HL-60/S4 treated with phorbol 12-myristate 13-acetate at 8.2 ng/mL for 4 days and 3 days (cell line): ENCODE results near the gene CMTR1.
"Not testable (repeated sequence)": the region's sequence is repeated elsewhere in the genome, so short reads cannot be mapped to it uniquely, and the experiment has no call there.

Experiments used
- in situ Hi-C: fragments of 300-500 bp; cut with MboI; formaldehyde crosslinking; loops from 2 replicates; pipeline ENCODE4 v1.15.0; 2022; ENCODE audit warnings: low sequenced_read_pairs

CMTR1 gene, protein sequence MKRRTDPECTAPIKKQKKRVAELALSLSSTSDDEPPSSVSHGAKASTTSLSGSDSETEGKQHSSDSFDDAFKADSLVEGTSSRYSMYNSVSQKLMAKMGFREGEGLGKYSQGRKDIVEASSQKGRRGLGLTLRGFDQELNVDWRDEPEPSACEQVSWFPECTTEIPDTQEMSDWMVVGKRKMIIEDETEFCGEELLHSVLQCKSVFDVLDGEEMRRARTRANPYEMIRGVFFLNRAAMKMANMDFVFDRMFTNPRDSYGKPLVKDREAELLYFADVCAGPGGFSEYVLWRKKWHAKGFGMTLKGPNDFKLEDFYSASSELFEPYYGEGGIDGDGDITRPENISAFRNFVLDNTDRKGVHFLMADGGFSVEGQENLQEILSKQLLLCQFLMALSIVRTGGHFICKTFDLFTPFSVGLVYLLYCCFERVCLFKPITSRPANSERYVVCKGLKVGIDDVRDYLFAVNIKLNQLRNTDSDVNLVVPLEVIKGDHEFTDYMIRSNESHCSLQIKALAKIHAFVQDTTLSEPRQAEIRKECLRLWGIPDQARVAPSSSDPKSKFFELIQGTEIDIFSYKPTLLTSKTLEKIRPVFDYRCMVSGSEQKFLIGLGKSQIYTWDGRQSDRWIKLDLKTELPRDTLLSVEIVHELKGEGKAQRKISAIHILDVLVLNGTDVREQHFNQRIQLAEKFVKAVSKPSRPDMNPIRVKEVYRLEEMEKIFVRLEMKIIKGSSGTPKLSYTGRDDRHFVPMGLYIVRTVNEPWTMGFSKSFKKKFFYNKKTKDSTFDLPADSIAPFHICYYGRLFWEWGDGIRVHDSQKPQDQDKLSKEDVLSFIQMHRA

DNA sequence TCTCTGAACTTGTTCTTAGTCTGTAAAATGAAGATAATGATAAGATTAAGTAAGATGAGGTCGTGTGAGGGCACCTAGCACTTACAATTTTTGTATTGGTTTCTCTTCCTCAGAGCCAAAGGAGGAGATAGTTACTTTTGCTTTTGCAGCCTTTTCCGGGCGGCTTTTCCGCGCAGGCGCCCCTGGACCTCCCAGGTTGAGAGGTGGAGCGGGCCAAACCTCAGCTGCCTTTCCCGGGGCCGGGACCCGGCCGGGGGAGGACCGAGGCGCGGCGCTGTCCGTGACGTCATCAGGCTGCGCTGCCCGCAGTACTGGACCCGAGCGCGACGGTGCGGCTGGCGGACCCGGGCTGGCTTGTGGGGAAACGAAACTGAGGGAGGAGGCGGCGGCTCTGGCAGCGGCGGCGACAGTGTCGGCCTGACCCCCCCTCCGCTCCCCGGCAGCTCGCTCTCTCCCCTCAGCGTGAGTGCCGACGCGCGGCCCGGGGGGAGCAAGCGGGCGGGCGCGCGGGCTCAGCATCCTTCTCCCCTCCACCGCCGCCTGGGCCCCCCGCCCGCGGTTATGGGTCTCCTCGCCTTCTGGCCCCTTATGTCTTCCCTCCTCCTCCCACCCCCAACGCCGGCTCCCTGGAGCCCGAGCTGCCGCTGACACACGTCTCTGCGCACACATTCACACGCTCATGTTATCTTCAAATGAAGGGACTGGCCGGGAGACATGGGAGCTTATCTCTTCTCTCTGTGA, at the start of gene CMTR1:
CMTR1 (plus strand) TSS at position 306 of the 741 bp plus-strand sequence. CDS start 2,409 bp downstream, outside the sequence.
- in situ Hi-C loops, result no loop called here

DNA sequence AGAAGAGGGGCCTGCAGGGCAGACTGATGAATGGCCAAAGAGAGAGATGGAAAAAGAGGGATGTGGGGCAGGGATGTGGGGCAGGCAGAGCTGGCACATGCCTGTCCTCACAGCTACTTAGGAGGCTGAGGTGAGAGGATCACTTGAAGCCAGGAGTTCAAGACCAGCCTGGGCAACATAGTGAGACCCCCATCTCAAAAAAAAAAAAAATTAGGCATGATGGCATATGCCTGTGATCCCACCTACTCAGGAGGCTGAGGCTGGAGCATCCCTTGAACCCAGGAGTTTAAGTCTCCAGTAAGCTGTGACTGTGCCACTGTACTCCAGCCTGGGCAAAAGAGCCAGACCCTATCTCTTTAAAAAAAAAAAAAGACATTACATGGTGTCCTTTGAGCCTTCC, 44.4 kb upstream of the CMTR1 start:
- in situ Hi-C loops, result no loop called here

DNA sequence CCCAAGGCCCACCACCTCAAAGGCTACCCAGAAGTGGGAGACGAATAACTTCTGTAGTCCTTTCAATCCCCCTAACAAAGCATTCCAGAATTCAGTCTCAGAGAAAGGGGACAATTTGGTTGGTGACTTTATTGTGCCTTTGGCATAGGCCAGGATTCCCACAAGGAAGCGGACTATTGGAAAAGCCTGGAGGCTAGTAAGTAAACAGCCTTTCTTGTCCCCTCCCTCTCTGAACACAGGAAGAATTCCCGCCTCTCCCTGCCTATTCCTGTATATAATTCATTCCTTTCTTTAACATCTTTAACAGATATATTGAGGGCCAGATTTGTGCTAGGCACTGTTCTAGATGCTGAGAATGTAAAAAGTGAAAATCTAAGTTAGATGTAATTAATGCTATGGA, 43.2 kb upstream of the CMTR1 start:
- in situ Hi-C loops, result no loop called here

DNA sequence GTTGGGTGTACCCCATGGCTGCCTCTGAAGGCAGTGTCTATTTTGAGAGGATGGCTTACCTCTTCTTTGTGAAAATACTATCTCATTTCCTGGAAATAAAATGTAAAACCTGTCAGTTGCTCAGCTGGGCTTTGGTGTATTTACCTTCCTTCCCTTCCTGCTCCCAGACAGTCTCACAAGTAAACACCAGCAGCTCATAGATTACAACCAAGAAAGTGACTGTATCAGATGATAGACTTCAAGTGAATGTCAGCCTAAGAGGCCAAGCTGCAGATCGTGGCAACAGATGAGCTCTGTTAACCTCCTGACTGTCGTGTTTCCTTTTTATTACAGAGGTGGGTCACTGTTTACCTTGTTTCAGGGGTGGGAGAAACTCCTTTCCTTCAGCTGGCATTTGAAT, 41.9 kb upstream of the CMTR1 start:
- in situ Hi-C loops, result no loop called here

DNA sequence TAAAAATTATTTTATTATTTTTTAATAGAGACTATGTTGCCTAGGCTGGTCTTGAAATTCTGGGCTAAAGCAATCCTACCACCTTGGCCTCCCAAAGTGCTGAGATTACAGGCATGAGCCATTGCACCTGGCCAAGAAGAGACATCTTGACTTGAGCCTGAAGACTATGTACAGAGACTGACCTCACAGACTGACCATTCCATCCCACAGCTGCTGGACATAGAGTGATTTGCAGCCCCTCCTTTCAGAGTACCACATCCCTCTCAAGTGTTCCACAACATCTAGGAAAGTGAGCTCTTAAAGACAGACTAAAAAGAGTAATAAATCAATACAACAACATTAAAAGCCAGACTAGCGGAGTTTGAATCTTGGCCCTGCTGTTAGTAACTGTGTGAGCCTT, 40.2 kb upstream of the CMTR1 start:
- in situ Hi-C loops, result no loop called here

DNA sequence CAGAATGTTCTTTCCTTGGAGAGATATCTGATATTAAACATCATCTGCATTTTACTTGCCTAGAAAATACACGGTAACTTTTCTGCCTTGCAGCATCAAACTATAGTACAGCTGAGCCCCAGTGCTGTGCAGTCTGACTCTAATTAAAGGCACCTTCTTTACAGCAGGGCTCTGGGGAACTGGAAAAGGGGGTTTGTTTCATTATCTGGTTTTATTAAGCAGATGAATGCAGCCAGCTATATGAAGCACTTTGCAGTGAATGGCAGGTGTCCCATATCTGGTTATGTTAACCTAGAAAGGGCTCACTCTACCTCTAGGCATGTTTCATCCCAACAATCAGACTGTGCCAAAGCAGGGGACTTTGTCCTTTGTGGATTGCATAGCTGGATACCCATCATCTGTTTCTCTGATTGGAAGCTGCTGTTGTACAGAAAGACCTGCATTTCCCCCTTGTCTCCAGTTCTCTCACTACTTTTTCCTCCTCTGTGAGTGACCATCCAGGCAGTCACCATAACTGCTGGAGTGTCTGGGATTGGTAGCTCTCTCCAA, 39.6 kb upstream of the CMTR1 start:
- in situ Hi-C loops, result no loop called here

DNA sequence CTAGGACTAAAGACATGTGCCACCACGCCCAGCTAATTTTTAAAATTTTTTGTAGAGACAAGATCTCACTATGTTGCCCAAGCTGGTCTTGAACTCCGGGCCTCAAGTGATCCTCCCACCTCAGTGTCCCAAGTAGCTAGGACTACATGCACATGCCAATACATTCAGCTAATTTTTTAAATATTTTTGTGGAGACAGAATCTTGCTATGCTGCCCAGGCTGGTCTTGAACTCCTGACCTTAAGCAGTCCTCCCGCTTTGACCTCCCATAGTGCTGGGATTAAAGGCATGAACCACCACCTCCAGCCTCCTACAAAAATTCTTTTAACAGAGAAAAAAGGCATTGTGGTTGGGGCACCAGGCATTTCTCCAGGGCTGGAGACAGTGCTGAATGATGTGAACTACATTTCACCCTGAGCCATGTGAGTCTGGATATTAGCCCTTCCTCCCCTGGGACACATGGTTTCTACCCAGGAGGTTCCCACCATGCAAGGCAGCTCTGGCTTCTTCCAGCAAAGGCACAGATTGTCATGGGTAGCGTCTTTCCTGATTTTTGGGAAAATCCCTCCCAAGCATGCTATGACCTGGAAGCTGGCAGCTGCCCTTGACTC, 36.3 kb upstream of the CMTR1 start:
- in situ Hi-C loops, result no loop called here

DNA sequence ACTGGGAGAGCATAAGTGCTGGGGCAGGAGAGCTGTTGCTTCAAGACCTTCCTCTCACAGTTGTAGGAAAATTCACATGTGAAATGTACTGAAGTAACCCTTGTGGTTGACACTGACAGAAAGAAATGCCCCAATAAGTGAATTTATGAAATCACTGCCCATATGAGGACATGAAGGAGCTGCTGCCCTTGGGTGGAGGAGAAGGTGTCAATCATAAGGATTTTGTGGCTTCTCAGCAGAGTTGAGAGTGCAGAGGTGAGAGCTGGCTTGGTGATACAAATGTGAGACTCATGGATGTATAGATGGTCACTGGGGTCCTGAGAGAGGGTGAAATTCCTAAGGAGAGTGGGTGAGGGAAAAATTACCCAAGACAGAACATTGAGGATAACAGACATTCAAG, 33.9 kb upstream of the CMTR1 start:
- in situ Hi-C loops, result no loop called here

DNA sequence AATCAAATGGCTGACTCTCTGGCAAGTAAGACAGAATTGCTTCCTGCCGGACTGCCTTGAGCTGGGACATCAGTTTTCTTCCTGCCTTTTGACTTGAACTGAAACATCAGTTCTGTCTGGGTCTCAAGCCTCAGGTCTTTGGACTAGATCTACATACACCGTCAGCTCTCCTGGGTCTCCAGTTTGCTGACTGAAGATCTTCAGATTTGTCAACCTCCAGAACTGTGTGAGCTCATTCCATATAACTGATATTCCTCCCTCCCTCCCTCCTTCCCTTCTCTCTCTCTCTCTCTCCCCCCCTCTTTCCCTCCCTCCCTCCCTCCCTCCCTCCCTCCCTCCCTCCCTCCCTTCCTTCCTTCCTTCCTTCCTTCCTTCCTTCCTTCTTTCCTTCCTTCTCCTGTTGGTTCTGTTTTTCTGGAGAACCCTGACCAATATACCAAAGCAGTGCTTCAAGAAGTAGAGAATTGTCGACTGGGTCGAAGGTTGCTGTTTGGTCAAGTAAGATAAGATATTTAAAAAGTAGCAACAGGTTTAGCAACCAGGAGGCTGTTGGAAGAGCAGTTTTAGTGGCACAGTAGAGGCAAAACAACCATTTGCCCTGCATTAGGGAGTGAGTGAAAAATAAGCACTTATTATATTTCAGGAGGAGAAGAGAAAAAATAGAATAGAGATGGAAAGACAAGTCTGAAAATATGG, 33.1 kb upstream of the CMTR1 start:
- in situ Hi-C loops, result no loop called here

DNA sequence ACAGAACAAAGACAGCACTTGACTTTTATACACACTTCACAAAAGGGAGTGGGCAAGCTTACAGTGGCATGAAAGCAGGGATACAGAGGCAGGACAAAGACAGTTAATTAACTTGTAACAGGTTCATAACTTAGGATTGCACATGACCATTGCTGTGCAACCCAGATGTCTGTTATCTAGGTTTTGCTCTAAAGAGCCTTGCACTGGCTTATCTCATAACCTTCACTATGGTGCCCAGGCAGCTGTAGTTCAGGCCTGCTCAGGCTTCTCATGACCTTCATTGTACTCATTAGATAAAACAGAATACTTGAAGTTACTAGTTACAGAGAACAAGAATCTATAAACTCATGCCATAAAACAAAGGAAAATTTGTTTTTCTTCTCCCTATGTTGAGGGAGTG, 31.4 kb upstream of the CMTR1 start:
- in situ Hi-C loops, result not testable (repeated sequence)

DNA sequence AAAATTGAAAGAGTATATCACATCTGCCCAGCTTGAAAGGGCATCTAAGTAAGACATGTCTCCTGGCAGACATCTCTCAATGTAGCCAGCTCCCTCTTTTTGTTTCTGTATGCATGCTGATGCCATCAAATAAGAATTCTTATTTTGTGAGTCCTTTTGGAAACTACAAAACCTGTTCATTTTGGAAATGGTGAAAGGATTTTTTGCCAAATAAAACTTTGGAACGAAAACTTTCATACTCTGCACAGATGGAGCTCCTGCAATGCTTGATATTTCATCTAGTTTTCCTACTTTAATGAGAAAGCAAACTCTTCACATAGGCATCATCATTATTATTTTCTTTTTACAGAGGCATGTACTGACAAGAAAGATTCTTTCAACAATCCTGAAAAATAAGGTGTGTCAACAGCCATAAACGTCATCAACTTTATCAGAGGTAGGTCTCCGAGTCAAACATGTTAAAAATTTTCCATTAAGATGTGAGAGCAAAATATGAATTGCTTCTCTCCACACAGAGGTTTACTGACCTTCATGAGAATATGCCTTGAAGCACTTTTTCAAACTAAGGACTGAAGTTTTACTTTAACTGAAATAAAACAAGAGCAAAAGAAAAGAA, 26.2 kb upstream of the CMTR1 start:
- in situ Hi-C loops, result no loop called here

DNA sequence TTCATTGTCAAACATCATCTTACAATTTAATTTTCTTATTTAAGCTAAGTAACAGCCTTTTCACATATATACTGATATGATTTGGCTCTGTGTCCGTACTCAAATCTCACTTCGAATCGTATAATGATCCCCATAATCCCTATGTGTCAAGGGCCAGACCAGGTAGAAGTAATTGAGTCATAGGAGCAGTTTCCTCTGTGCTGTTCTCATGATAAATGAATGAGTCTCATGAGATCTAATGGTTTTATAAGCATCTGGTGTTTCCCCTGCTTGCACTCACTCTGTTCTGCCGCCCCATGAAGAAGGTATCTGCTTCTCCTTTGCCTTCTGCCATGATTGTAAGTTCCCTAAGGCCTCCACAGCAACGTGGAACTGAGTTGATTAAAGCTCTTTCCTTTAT, 25.1 kb upstream of the CMTR1 start:
- in situ Hi-C loops, result no loop called here

DNA sequence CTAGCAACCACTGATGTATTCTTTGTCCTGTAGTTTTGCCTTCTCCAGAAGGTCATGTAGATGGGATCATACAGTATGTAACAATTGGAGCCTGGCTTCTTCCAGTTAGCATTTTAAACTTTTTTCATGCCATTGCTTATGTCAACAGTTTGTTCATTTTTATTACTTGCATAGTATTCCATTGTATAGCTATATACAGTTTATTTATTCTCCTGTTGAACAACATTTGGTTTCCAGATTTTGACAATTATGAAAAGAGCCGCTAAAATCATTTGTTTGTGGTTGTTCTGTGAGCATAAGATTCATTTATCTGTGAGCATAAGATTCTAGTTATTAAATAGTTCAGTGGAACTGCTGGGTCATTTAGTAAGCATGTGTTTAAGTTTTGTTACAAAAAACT, 23.5 kb upstream of the CMTR1 start:
- in situ Hi-C loops, result no loop called here

DNA sequence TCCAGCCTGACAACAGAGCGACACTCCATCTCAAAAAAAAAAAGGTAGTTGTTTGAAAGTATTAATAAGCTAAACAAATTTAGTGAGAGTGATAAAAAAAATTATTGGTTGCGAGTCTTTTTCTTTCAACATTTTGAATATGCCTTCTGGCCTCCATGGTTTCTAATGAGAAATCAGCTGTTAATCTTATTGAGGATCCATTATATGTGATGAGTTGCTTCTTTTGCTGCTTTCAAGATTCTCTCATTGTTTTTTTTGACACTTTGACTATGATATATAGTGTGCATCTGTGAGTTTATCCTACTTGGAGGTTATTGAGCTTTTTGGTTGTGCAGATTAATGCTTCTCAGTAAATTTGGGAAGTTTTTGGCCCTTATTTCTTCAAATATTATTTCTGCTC, 15.6 kb upstream of the CMTR1 start:
- in situ Hi-C loops, result no loop called here

DNA sequence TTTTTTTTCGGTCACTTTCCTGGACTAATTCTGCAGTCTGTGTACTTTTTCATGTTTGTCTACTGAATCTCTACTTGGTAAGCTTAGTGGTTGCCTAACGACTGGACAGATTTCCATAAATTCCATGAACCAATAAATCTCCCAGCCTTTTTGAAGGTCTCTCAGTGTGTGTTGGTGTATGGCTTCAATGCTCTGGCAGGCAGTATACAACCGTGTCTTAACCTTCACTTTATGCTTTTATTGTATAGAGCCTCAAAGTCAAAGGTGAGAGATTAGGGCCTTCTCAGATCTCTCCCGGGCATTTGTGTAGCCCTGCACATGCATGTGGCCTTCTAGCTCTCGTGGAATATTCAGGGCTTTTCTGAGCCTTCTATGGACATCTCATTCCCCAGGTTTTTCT, 14.3 kb upstream of the CMTR1 start:
- in situ Hi-C loops, result no loop called here

DNA sequence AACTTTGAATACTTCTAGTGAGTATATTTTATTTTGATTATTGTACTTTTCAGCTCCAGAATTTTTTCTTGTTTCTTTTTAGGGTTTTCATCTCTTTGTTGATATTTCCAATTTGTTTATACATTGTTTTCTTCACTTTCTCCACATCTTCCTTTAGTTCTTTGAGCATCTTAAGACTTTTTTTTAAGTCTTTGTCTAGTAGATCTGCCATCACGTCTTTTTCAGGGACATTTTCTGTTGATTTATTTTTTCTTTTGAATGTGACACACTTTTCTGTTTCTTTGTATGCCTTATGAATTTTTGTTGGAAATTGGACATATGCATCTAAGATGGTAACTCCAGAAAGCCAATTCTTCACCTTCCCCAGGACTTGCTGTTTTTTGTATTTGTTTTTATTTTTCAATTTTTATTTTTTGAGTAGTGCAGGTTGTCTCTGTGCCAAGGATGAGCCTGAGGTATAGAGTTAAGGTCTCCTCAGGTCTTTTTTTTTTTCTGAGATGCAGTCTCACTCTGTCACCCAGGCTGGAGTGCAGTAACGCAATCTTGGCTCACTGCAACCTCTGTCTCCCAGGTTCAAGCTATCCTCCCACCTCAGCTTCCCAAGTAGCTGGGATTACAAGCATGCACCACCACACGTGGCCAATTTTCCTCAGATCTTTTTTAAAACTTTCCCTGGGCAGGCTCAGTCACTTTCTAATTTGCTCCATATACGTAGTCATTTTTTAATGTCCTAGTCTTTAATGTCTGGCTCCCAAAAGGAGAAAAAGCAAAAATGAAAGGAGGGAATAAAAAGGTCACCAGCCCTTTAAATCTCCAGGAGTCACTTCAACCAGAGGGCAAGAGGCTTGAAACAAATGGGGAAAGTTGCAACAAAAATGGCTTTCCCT, 6.7 kb upstream of the CMTR1 start:
- in situ Hi-C loops, result no loop called here

DNA sequence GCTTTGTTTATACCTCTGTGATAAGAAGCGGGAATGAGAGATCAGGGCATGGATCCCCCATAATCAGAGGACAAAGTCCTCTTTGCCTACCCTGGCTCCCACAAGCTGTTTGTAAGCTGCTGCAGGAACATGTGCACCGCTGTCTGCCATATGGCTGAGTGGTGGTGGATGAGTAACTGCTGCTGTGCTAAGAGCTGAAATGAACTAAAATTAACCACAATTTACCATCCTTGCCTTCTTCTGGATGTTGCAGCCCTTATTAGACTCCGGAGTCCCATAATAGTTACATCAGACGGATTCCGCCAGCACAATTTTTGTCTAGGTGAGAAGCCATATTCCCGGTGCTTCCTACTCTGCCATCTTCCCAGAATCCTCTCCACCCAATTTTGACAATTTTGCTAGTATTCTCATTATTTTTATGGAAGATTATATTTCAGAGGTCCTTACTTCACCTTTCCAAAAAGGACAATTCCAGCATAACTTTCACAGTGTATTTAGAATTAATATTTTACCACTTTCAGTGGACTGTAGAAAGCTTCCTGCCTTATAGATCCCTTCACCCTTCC, 6.0 kb upstream of the CMTR1 start:
- in situ Hi-C loops, result no loop called here

DNA sequence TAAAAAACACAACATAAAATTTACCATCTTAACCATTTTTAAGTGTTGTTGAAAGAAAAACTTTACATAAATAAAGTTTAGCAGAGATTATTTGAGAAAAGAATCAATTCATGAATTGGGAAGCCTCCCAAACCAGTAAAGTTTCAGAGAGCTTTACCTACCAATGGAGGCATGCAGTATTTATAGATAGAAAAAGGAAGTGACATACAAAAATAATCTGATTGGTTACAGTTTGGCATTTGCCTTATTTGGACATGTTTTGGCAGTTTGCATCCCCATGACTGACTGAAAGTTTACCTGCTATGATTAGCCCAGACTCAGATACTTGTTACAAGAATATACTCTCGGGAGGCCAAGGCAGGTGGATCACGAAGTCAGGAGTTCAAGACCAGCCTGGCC, 3.7 kb upstream of the CMTR1 start:
- in situ Hi-C loops, result no loop called here

DNA sequence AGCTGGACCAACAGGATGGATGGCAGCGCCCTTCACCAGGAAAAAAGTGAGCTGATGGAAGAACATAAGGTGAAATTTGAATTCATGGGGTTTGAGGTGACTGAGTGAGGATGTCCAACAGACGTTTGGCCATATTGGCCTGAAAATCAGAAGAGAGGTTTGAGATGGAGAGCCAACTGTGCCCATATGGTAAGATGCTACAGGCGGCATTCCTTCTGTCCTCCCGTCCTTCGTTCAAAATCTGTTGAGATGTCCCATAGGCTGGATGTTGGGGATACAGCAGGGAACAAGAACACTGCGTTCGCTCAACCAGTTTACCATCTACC, 468 bp upstream of the CMTR1 start:
- in situ Hi-C loops, result no loop called here
